GM12874 (cell line): ENCODE measurements around the gene EPB41L2.

Source experiments
- CTCF ChIP-seq: IDR thresholded peaks from 2 replicates; pipeline ENCODE4 v1.5.1; 2011; ENCODE audit warnings: low read depth, mild to moderate bottlenecking, control low read depth, low read length, moderate library complexity; ENCODE audit not compliant: insufficient read depth

The EPB41L2 gene

DNA sequence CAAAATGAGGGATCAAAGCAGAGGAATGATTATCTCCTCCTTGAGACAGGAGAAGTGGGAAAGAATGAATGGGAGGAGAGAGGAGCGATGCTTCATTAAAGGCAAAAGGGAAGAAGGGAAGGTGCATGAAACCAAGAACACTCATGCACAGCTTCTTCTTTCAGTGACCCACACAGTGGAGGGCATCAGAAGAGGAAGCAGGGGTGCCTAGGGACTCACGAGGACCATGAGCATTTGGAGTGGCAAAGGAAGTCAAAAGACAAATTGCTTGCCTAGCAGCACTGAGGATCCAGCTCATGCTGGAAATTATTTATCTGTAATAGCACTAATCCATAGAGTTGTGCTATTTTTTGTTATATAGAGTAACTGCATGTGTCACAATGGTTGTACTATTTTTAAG is 169.8 kb downstream of the EPB41L2 start:
- no peak for TF ChIP-seq CTCF

- TF ChIP-seq CTCF: no peak
These were observed 172.5 kb downstream of the EPB41L2 start for GRCh38 chr6:130890521-130890971.

- no peak for TF ChIP-seq CTCF
These were observed 173.6 kb downstream of the EPB41L2 start for GRCh38 chr6:130889423-130889822.

DNA sequence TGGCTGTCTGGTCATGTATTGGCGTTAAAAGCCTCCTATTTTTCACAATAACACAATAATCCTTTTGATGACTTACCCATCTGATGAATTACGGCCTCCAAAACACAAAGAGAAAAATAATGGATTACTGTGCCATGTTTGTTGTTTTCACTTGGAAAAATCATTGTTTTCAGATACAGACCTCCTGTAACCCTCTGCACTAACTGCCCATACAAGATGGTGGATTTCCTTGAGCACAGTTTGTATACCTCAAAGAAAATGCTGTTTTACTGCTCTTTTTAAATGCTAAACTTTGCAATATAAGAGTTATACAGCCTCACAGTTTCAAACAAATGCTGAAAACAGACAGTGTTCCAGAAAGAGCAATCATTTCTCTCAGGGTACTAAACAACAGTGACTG is 174.8 kb downstream of the EPB41L2 start:
- no peak for TF ChIP-seq CTCF

- no peak for TF ChIP-seq CTCF
These were observed 176.1 kb downstream of the EPB41L2 start for GRCh38 chr6:130886966-130887365.

DNA sequence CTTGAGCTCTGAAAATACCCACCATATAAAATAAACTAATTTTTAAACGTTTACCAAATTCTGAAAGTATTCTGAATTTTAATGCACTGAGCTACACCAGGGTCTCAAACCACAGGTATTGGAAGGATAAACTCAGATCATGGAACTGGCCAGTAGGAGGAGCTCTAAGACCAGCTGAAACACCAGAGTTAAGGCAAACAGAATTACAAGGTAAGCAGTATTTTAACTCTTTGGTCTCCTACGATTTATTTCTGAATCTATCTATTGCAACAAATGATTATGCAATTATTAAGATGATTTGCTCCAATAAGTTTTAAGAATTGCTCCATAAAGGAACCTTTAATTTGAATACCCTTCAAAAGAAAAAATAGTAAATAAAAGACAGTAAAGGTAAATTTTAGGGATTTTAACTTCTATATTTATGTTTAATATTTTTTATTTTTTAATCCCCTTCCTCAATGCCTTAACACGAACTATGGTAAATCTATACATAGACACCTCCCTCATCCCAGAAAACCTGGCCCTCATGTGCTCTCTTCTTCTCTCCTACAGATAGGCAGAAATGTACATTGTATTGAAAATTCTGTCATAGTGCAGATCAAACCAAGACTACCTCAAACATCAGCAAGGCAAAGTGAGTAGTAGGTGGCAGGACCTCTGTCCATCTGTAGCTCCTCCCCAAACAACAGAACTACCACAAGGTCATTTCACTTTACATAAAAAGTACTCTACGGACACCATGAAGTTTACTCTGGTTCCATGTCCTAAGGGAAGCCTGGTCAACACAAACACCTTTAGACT is 177.5 kb downstream of the EPB41L2 start:
- TF ChIP-seq CTCF: peak; percentile 72

GRCh38 chr6:130882370-130882769 is 180.7 kb downstream of the EPB41L2 start:
- no peak for TF ChIP-seq CTCF
